PC-9 (cell line): ENCODE measurements around the gene PBX4. TPM values are rescaled to one million over a fixed set of nuclear protein-coding genes. Genes with fewer than 3 reads are reported as not detected.
A peak's percentile ranks its signal among the peaks of the same experiment; 100 is the strongest.

ENCODE experiments used
- BruUV-seq: library from RNA; stranded (reverse); fragments of 400-500 nt; replicated peaks from 2 replicates; lab custom pipeline; 2021; lab: Mats Ljungman, UMichigan
- CTCF ChIA-PET: fragments of 300-600 bp; sonication (Branson Sonifier 250); formaldehyde crosslinking; loops from one replicate; lab custom pipeline; 2022; ENCODE audit warnings: antibody characterized with exemption; lab: Charles Lee
- POLR2A ChIA-PET: fragments of 300-600 bp; sonication (Branson Sonifier 250); formaldehyde crosslinking; loops from one replicate; lab custom pipeline; 2022; ENCODE audit warnings: antibody characterized with exemption; ENCODE audit not compliant: unreplicated experiment; lab: Charles Lee
- DNase-seq, 2 experiments: peaks; one replicate each; pipeline versions ENCODE4 v3.0.0 to v3.0.0-alpha.2; 2015 to 2022; ENCODE audit warnings: mixed read lengths in 1 of 2
- H2AFZ ChIP-seq: fragments of 200-600 bp; sonication (generic); 2 replicates; pipeline ENCODE4 v1.8.1; 2017; ENCODE audit warnings: antibody characterized with exemption
- H3F3A ChIP-seq: fragments of 200-600 bp; sonication (generic); 2 replicates; pipeline ENCODE4 v1.8.1; 2017; ENCODE audit warnings: antibody characterized with exemption, mild to moderate bottlenecking, low read depth; ENCODE audit not compliant: insufficient read depth
- H3K27ac ChIP-seq: fragments of 200-600 bp; sonication (generic); 2 replicates; pipeline ENCODE4 v1.6.1; 2016; ENCODE audit warnings: mixed run types
- H3K27me3 ChIP-seq: fragments of 200-600 bp; sonication (generic); 2 replicates; pipeline ENCODE4 v1.6.1; 2016; ENCODE audit warnings: low read depth, mixed run types; ENCODE audit not compliant: insufficient read depth
- H3K36me3 ChIP-seq: fragments of 200-600 bp; sonication (generic); 2 replicates; pipeline ENCODE4 v1.6.1; 2016; ENCODE audit warnings: low read depth, mixed run types
- H3K4me1 ChIP-seq: fragments of 200-600 bp; sonication (generic); replicated peaks from 2 replicates; pipeline ENCODE4 v1.6.1; 2016; ENCODE audit warnings: mixed run types; ENCODE audit not compliant: insufficient read depth
- H3K4me2 ChIP-seq: fragments of 200-600 bp; sonication (generic); 2 replicates; pipeline ENCODE4 v1.6.1; 2017; ENCODE audit warnings: mixed run types
- H3K4me3 ChIP-seq: fragments of 200-600 bp; sonication (generic); 2 replicates; pipeline ENCODE4 v1.6.1; 2016; ENCODE audit warnings: mixed run types
- H3K79me2 ChIP-seq: fragments of 200-600 bp; sonication (generic); 2 replicates; pipeline ENCODE4 v1.6.1; 2017; ENCODE audit warnings: low read depth, mixed run types
- H3K9me2 ChIP-seq: fragments of 200-600 bp; sonication (generic); 2 replicates; pipeline ENCODE4 v1.8.1; 2017; ENCODE audit warnings: mild to moderate bottlenecking; ENCODE audit not compliant: insufficient read depth
- H3K9me3 ChIP-seq: fragments of 200-600 bp; sonication (generic); 2 replicates; pipeline ENCODE4 v1.8.1; 2016; ENCODE audit warnings: low read depth; ENCODE audit not compliant: insufficient read depth
- H4K20me1 ChIP-seq: fragments of 200-600 bp; sonication (generic); 2 replicates; pipeline ENCODE4 v1.8.1; 2017; ENCODE audit not compliant: insufficient read depth
- CTCF ChIP-seq: fragments of 200-600 bp; sonication (generic); conservative IDR thresholded peaks from 2 replicates; pipeline ENCODE4 v1.6.1; 2017; ENCODE audit warnings: mixed run types, antibody characterized with exemption, mild to moderate bottlenecking, moderate library complexity
- EZH2 ChIP-seq: fragments of 200-600 bp; sonication (generic); IDR thresholded peaks from 2 replicates; pipeline ENCODE4 v1.8.0; 2017; ENCODE audit warnings: antibody characterized with exemption, low read depth
- intact Hi-C: fragments of 100-400 bp; cut with micrococcal nuclease; formaldehyde crosslinking; loops from one replicate; pipeline ENCODE4 v1.10.0; 2022; ENCODE audit not compliant: unreplicated experiment
- total RNA-seq: library from RNA; stranded (reverse); gene quantifications from 2 replicates; pipeline ENCODE4 v1.2.3, GENCODE V29; 2021

Gene PBX4
- total RNA-seq, 1 experiment from 2014 or later: 5.7 TPM

GRCh38 chr19:19535311-19536191, 82.9 kb downstream of the PBX4 start:
- no peak for TF ChIP-seq EZH2
- Histone ChIP-seq H3K36me3 (no peaks in the 10 kb centered on the region), H3K27me3 (no peaks in the 10 kb centered on the region), H3F3A (peaks cover 59% of the 10 kb centered on the region), H3K9me3 (no peaks in the 10 kb centered on the region), H3K4me3 (no peak overlapping the region), H3K79me2 (no peaks in the 10 kb centered on the region), H3K4me1 (no peaks in the 10 kb centered on the region), H4K20me1 (peaks cover 5% of the 10 kb centered on the region; the same call in 1 of the 2 replicates), H2AFZ (no peak overlapping the region), H3K27ac (no peak overlapping the region), H3K9me2 (no peaks in the 10 kb centered on the region), H3K4me2 (no peak overlapping the region)
- CTCF ChIA-PET: no interaction called here
- POLR2A ChIA-PET: no interaction called here
- BruUV-seq: no TSS peak
- intact Hi-C loops: loop anchor here (10.0 kb wide), 1 partner anchor 239 kb away; no protein-coding TSS in a partner anchor
- DNase-seq: no peak

GRCh38 chr19:19534556-19535265, 83.8 kb downstream of the PBX4 start:
- BruUV-seq: no TSS peak
- peaks cover 57% of the 10 kb centered on the region for H3F3A ChIP-seq
- H3K27me3 ChIP-seq: no peaks in the 10 kb centered on the region
- intact Hi-C loops: loop anchor here (5.0 to 10.0 kb wide), 2 partner anchors 240 to 743 kb away; no protein-coding TSS in a partner anchor
- no peaks in the 10 kb centered on the region for H3K79me2 ChIP-seq
- no peak overlapping the region for H2AFZ ChIP-seq
- H3K9me2 ChIP-seq: no peaks in the 10 kb centered on the region
- H3K36me3 ChIP-seq: no peaks in the 10 kb centered on the region
- TF ChIP-seq EZH2 (no peak), CTCF (no peak)
- H3K4me3 ChIP-seq: no peak overlapping the region
- no peaks in the 10 kb centered on the region for H3K4me1 ChIP-seq
- no peak overlapping the region for H3K27ac ChIP-seq
- no peaks in the 10 kb centered on the region for H3K9me3 ChIP-seq
- ChIA-PET POLR2A (no interaction called here), CTCF (no interaction called here)
- DNase-seq: no peak
- H3K4me2 ChIP-seq: no peak overlapping the region
- peaks cover 5% of the 10 kb centered on the region; the same call in 1 of the 2 replicates for H4K20me1 ChIP-seq

GRCh38 chr19:19533841-19534240, 84.6 kb downstream of the PBX4 start:
- Histone ChIP-seq H3K4me2 (no peak overlapping the region), H4K20me1 (peaks cover 5% of the 10 kb centered on the region; the same call in 1 of the 2 replicates), H3K36me3 (no peaks in the 10 kb centered on the region), H2AFZ (no peak overlapping the region), H3K9me2 (no peaks in the 10 kb centered on the region), H3K79me2 (no peaks in the 10 kb centered on the region), H3F3A (peaks cover 51% of the 10 kb centered on the region), H3K4me1 (no peaks in the 10 kb centered on the region), H3K9me3 (no peaks in the 10 kb centered on the region), H3K27me3 (no peaks in the 10 kb centered on the region), H3K4me3 (no peak overlapping the region), H3K27ac (no peak overlapping the region)
- no peak for TF ChIP-seq EZH2
- no peak for TF ChIP-seq CTCF
- TSS peak; percentile 12 for BruUV-seq
- no peak for DNase-seq
- ChIA-PET CTCF (no interaction called here), POLR2A (no interaction called here)
- intact Hi-C loops: loop anchor here (5.0 to 10.0 kb wide), 2 partner anchors 241 to 743 kb away; no protein-coding TSS in a partner anchor
